GM23338 (cell line): ENCODE measurements around the gene SHB. TPM values are rescaled to one million over a fixed set of nuclear protein-coding genes. Genes with fewer than 3 reads are reported as not detected.

Experiments
- ATAC-seq: fragments of 200-7000 bp; cut with Tn5 transposase; 3 replicates; pipeline ENCODE4 v1.9.1; 2020
- DNase-seq: peaks from one replicate; pipeline ENCODE4 v3.0.0-alpha.2; 2015; ENCODE audit warnings: low spot score
- H2AFZ ChIP-seq: fragments of 200-600 bp; sonication (generic); 2 replicates; pipeline ENCODE4 v1.8.0; 2016; ENCODE audit warnings: antibody characterized with exemption, mild to moderate bottlenecking, moderate library complexity
- H3F3A ChIP-seq: fragments of 200-600 bp; sonication (generic); replicated peaks from 2 replicates; pipeline ENCODE4 v1.8.0; 2017; ENCODE audit warnings: antibody characterized with exemption, mixed run types, low read depth
- H3K27ac ChIP-seq: fragments of 200-600 bp; sonication (generic); 2 replicates; pipeline ENCODE4 v1.6.1; 2016; ENCODE audit warnings: low read depth
- H3K27me3 ChIP-seq: fragments of 200-600 bp; sonication (generic); 2 replicates; pipeline ENCODE4 v1.8.0; 2016; ENCODE audit warnings: mild to moderate bottlenecking, mixed run types, moderate library complexity; ENCODE audit not compliant: insufficient read depth
- H3K36me3 ChIP-seq: fragments of 200-600 bp; sonication (generic); 2 replicates; pipeline ENCODE4 v1.8.0; 2016; ENCODE audit warnings: mild to moderate bottlenecking; ENCODE audit not compliant: insufficient read depth
- H3K4me1 ChIP-seq: fragments of 200-600 bp; sonication (generic); 2 replicates; pipeline ENCODE4 v1.8.0; 2016; ENCODE audit warnings: mild to moderate bottlenecking, moderate library complexity; ENCODE audit not compliant: insufficient read depth
- H3K4me2 ChIP-seq: fragments of 200-600 bp; sonication (generic); 2 replicates; pipeline ENCODE4 v1.7.1; 2017; ENCODE audit warnings: mixed run types
- H3K4me3 ChIP-seq: fragments of 200-600 bp; sonication (generic); 2 replicates; pipeline ENCODE4 v1.6.1; 2016; ENCODE audit warnings: mixed run types
- H3K79me2 ChIP-seq: fragments of 200-600 bp; sonication (generic); replicated peaks from 2 replicates; pipeline ENCODE4 v1.8.0; 2017; ENCODE audit warnings: mild to moderate bottlenecking; ENCODE audit not compliant: insufficient read depth
- H3K9me2 ChIP-seq: fragments of 200-600 bp; sonication (generic); 2 replicates; pipeline ENCODE4 v1.8.0; 2017; ENCODE audit not compliant: insufficient read depth
- H4K20me1 ChIP-seq: fragments of 200-600 bp; sonication (generic); replicated peaks from 2 replicates; pipeline ENCODE4 v1.8.0; 2017; ENCODE audit warnings: mild to moderate bottlenecking; ENCODE audit not compliant: insufficient read depth
- H3K27ac Mint-ChIP-seq: 2 replicates; pipeline ENCODE4 v1.8.0; 2020; ENCODE audit warnings: inconsistent platforms, mild to moderate bottlenecking, moderate library complexity, mixed read lengths
- H3K27me3 Mint-ChIP-seq: 3 replicates; pipeline ENCODE4 v1.8.0; 2022; ENCODE audit warnings: low read depth, mild to moderate bottlenecking, moderate library complexity, mixed read lengths, inconsistent platforms; ENCODE audit not compliant: insufficient read depth, poor library complexity
- H3K36me3 Mint-ChIP-seq: 3 replicates; pipeline ENCODE4 v1.8.0; 2021; ENCODE audit warnings: low read depth, mild to moderate bottlenecking, inconsistent platforms, moderate library complexity, mixed read lengths
- H3K4me1 Mint-ChIP-seq: 3 replicates; pipeline ENCODE4 v1.8.0; 2020; ENCODE audit warnings: mild to moderate bottlenecking, inconsistent platforms, mixed read lengths
- H3K4me3 Mint-ChIP-seq: 3 replicates; pipeline ENCODE4 v1.8.0; 2021; ENCODE audit warnings: moderate library complexity, mild to moderate bottlenecking, inconsistent platforms, mixed read lengths
- H3K9me3 Mint-ChIP-seq: 3 replicates; pipeline ENCODE4 v1.8.0; 2020; ENCODE audit warnings: moderate library complexity, mild to moderate bottlenecking, inconsistent platforms, mixed read lengths
- CREB1 ChIP-seq: fragments of 250-450 bp; sonication (Bioruptor Pico); IDR thresholded peaks from 2 replicates; pipeline ENCODE4 v1.5.0; 2020; ENCODE audit warnings: low read depth, mild to moderate bottlenecking, moderate library complexity
- EZH2 ChIP-seq: fragments of 200-600 bp; sonication (generic); IDR thresholded peaks from one replicate; pipeline ENCODE4 v1.8.0; 2017; ENCODE audit warnings: antibody characterized with exemption, mild to moderate bottlenecking, low read depth; ENCODE audit not compliant: unreplicated experiment
- EZH2phosphoT487 ChIP-seq: fragments of 200-600 bp; sonication (generic); IDR thresholded peaks from one replicate; pipeline ENCODE4 v1.8.1; 2018; ENCODE audit warnings: antibody characterized with exemption; ENCODE audit not compliant: unreplicated experiment
- JUNB ChIP-seq: IDR thresholded peaks from one replicate; pipeline ENCODE4 v1.6.1; 2016; ENCODE audit warnings: antibody characterized with exemption; ENCODE audit not compliant: unreplicated experiment
- NANOG ChIP-seq: IDR thresholded peaks from 2 replicates; pipeline ENCODE4 v1.6.1; 2016; ENCODE audit warnings: antibody characterized with exemption, borderline replicate concordance
- POLR2AphosphoS5 ChIP-seq: IDR thresholded peaks from 2 replicates; pipeline ENCODE4 v1.6.1; 2016; ENCODE audit warnings: antibody characterized with exemption, low read depth
- STAT1 ChIP-seq: IDR thresholded peaks from one replicate; pipeline ENCODE4 v1.6.1; 2016; ENCODE audit warnings: antibody characterized with exemption; ENCODE audit not compliant: unreplicated experiment
- ZNF114 ChIP-seq: fragments of 250-450 bp; sonication (Bioruptor Pico); IDR thresholded peaks from 2 replicates; pipeline ENCODE4 v1.5.0; 2020; ENCODE audit warnings: mild to moderate bottlenecking, moderate library complexity
- ZNF331 ChIP-seq: fragments of 250-450 bp; sonication (Bioruptor Pico); IDR thresholded peaks from 2 replicates; pipeline ENCODE4 v1.5.0; 2020; ENCODE audit warnings: low read depth, mild to moderate bottlenecking, moderate library complexity
- polyA plus RNA-seq: library from polyadenylated mRNA; unstranded; fragments of >200 nt; fragmentation: Nextera tagmentation; extraction: Ambion mirVana; gene quantifications from 2 replicates; pipeline ENCODE4 v1.2.1, GENCODE V29; 2016
- total RNA-seq: library from RNA; depleted of rRNA; stranded (reverse); fragments of >200 nt; shearing (Covaris generic); gene quantifications from 2 replicates; pipeline ENCODE4 v1.2.3, GENCODE V29; 2014
- TF ChIP-seq, protein P1 (sequence below): IDR thresholded peaks from one replicate; pipeline ENCODE4 v1.6.1; 2018; ENCODE audit warnings: antibody characterized with exemption; ENCODE audit not compliant: unreplicated experiment
- TF ChIP-seq, protein P2 (sequence below): IDR thresholded peaks from 2 replicates; pipeline ENCODE4 v1.6.1; 2016; ENCODE audit warnings: antibody characterized with exemption
- TF ChIP-seq, protein P3 (sequence below), 2 experiments: fragments of 200-600 bp in 1 of 2; sonication (generic) in 1 of 2; conservative IDR thresholded peaks; 2 replicates each; pipeline versions ENCODE4 v1.5.1 to v1.6.1; 2016 to 2017; ENCODE audit warnings: antibody characterized with exemption in 2 of 2, low read depth in 2 of 2, mild to moderate bottlenecking in 2 of 2, moderate library complexity in 1 of 2
- TF ChIP-seq, protein P4 (sequence below): fragments of 250-450 bp; sonication (Bioruptor Pico); IDR thresholded peaks from 2 replicates; pipeline ENCODE4 v1.5.0; 2020; ENCODE audit warnings: mild to moderate bottlenecking, moderate library complexity

SHB gene
- total and polyA plus RNA-seq, 2 experiments from 2014 or later, result 1.5 to 14.0 TPM

DNA sequence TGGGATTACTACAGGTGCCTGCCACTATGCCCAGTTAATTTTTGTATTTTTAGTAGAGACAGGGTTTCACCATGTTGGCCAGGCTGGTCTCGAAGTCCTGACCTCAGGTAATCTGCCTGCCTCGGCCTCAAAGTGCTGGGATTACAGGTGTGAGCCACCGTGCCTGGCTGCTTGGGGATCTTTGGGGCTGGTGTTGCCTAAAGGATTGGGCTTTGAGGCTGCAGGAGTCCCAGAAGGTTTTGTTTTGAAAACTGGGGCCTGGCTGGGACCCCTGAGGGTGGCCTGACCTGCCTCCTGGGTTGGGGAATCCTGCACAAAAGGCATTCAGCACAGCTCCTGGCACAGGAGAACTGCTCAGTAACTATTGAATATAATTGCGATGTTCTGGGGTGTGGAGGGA is 25.1 kb upstream of the SHB start:
- no peak overlapping the region for H3K4me3 ChIP-seq
- H3K36me3 ChIP-seq, result no peaks in the 10 kb centered on the region
- ATAC-seq, result peak; percentile 36; the same call in 1 of the 3 replicates
- no peak overlapping the region for H2AFZ ChIP-seq
- H3K4me1 ChIP-seq, result peaks cover 13% of the 10 kb centered on the region; the same call in 1 of the 2 replicates
- H4K20me1 ChIP-seq, result no peaks in the 10 kb centered on the region
- peaks cover 4% of the 10 kb centered on the region for H3K27me3 Mint-ChIP-seq
- peaks cover 23% of the 10 kb centered on the region for H3K4me1 Mint-ChIP-seq
- H3K4me2 ChIP-seq, result no peak overlapping the region
- no peaks in the 10 kb centered on the region for H3K27me3 ChIP-seq
- no peaks in the 10 kb centered on the region for H3K36me3 Mint-ChIP-seq
- no peaks in the 10 kb centered on the region for H3K79me2 ChIP-seq
- no peak overlapping the region for H3K27ac Mint-ChIP-seq
- no peaks in the 10 kb centered on the region for H3F3A ChIP-seq
- no peak overlapping the region for H3K4me3 Mint-ChIP-seq
- H3K27ac ChIP-seq, result no peak overlapping the region
- TF ChIP-seq, protein P1, sequence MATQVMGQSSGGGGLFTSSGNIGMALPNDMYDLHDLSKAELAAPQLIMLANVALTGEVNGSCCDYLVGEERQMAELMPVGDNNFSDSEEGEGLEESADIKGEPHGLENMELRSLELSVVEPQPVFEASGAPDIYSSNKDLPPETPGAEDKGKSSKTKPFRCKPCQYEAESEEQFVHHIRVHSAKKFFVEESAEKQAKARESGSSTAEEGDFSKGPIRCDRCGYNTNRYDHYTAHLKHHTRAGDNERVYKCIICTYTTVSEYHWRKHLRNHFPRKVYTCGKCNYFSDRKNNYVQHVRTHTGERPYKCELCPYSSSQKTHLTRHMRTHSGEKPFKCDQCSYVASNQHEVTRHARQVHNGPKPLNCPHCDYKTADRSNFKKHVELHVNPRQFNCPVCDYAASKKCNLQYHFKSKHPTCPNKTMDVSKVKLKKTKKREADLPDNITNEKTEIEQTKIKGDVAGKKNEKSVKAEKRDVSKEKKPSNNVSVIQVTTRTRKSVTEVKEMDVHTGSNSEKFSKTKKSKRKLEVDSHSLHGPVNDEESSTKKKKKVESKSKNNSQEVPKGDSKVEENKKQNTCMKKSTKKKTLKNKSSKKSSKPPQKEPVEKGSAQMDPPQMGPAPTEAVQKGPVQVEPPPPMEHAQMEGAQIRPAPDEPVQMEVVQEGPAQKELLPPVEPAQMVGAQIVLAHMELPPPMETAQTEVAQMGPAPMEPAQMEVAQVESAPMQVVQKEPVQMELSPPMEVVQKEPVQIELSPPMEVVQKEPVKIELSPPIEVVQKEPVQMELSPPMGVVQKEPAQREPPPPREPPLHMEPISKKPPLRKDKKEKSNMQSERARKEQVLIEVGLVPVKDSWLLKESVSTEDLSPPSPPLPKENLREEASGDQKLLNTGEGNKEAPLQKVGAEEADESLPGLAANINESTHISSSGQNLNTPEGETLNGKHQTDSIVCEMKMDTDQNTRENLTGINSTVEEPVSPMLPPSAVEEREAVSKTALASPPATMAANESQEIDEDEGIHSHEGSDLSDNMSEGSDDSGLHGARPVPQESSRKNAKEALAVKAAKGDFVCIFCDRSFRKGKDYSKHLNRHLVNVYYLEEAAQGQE, result no peak
- TF ChIP-seq EZH2phosphoT487, result no peak
- TF ChIP-seq EZH2, result no peak
- TF ChIP-seq POLR2AphosphoS5, result no peak
- no peak for TF ChIP-seq JUNB
- no peak for TF ChIP-seq STAT1
- no peak for TF ChIP-seq CREB1
- TF ChIP-seq ZNF114 (CRISPR knock-in tag), result no peak
- TF ChIP-seq, protein P2, sequence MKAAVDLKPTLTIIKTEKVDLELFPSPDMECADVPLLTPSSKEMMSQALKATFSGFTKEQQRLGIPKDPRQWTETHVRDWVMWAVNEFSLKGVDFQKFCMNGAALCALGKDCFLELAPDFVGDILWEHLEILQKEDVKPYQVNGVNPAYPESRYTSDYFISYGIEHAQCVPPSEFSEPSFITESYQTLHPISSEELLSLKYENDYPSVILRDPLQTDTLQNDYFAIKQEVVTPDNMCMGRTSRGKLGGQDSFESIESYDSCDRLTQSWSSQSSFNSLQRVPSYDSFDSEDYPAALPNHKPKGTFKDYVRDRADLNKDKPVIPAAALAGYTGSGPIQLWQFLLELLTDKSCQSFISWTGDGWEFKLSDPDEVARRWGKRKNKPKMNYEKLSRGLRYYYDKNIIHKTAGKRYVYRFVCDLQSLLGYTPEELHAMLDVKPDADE, result no peak
- TF ChIP-seq, protein P3, sequence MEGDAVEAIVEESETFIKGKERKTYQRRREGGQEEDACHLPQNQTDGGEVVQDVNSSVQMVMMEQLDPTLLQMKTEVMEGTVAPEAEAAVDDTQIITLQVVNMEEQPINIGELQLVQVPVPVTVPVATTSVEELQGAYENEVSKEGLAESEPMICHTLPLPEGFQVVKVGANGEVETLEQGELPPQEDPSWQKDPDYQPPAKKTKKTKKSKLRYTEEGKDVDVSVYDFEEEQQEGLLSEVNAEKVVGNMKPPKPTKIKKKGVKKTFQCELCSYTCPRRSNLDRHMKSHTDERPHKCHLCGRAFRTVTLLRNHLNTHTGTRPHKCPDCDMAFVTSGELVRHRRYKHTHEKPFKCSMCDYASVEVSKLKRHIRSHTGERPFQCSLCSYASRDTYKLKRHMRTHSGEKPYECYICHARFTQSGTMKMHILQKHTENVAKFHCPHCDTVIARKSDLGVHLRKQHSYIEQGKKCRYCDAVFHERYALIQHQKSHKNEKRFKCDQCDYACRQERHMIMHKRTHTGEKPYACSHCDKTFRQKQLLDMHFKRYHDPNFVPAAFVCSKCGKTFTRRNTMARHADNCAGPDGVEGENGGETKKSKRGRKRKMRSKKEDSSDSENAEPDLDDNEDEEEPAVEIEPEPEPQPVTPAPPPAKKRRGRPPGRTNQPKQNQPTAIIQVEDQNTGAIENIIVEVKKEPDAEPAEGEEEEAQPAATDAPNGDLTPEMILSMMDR (conservative IDR thresholded peaks at IDR 0.05; ENCODE audit: low read depth in 2 of 2), result no peak
- TF ChIP-seq NANOG, result no peak
- TF ChIP-seq, protein P4, sequence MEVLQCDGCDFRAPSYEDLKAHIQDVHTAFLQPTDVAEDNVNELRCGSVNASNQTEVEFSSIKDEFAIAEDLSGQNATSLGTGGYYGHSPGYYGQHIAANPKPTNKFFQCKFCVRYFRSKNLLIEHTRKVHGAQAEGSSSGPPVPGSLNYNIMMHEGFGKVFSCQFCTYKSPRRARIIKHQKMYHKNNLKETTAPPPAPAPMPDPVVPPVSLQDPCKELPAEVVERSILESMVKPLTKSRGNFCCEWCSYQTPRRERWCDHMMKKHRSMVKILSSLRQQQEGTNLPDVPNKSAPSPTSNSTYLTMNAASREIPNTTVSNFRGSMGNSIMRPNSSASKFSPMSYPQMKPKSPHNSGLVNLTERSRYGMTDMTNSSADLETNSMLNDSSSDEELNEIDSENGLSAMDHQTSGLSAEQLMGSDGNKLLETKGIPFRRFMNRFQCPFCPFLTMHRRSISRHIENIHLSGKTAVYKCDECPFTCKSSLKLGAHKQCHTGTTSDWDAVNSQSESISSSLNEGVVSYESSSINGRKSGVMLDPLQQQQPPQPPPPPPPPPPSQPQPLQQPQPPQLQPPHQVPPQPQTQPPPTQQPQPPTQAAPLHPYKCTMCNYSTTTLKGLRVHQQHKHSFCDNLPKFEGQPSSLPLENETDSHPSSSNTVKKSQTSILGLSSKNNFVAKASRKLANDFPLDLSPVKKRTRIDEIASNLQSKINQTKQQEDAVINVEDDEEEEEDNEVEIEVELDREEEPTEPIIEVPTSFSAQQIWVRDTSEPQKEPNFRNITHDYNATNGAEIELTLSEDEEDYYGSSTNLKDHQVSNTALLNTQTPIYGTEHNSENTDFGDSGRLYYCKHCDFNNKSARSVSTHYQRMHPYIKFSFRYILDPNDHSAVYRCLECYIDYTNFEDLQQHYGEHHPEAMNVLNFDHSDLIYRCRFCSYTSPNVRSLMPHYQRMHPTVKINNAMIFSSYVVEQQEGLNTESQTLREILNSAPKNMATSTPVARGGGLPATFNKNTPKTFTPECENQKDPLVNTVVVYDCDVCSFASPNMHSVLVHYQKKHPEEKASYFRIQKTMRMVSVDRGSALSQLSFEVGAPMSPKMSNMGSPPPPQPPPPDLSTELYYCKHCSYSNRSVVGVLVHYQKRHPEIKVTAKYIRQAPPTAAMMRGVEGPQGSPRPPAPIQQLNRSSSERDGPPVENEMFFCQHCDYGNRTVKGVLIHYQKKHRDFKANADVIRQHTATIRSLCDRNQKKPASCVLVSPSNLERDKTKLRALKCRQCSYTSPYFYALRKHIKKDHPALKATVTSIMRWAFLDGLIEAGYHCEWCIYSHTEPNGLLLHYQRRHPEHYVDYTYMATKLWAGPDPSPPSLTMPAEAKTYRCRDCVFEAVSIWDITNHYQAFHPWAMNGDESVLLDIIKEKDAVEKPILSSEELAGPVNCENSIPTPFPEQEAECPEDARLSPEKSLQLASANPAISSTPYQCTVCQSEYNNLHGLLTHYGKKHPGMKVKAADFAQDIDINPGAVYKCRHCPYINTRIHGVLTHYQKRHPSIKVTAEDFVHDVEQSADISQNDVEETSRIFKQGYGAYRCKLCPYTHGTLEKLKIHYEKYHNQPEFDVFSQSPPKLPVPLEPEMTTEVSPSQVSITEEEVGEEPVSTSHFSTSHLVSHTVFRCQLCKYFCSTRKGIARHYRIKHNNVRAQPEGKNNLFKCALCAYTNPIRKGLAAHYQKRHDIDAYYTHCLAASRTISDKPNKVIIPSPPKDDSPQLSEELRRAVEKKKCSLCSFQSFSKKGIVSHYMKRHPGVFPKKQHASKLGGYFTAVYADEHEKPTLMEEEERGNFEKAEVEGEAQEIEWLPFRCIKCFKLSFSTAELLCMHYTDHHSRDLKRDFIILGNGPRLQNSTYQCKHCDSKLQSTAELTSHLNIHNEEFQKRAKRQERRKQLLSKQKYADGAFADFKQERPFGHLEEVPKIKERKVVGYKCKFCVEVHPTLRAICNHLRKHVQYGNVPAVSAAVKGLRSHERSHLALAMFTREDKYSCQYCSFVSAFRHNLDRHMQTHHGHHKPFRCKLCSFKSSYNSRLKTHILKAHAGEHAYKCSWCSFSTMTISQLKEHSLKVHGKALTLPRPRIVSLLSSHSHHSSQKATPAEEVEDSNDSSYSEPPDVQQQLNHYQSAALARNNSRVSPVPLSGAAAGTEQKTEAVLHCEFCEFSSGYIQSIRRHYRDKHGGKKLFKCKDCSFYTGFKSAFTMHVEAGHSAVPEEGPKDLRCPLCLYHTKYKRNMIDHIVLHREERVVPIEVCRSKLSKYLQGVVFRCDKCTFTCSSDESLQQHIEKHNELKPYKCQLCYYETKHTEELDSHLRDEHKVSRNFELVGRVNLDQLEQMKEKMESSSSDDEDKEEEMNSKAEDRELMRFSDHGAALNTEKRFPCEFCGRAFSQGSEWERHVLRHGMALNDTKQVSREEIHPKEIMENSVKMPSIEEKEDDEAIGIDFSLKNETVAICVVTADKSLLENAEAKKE (CRISPR knock-in tag), result no peak
- no peak for TF ChIP-seq ZNF331 (CRISPR knock-in tag)
- 0 out of 2 replicates have a peak, but pooled peaks cover 5% of the 10 kb centered on the region for H3K9me2 ChIP-seq
- H3K9me3 Mint-ChIP-seq, result no peaks in the 10 kb centered on the region; the same call in 2 of the 3 replicates
- DNase-seq, result no peak
